HG02798 (cell line): ENCODE data around the gene NTPCR.

Experiments used
- ATAC-seq: cut with Tn5 transposase; IDR thresholded peaks from one replicate; pipeline ENCODE4 v1.9.1; 2021; ENCODE audit warnings: mild to moderate bottlenecking; ENCODE audit not compliant: unreplicated experiment, poor library complexity

NTPCR gene

GRCh38 chr1:233005156-233005555 is 54.7 kb downstream of the NTPCR start:
- ATAC-seq = no peak

GRCh38 chr1:233005703-233006102 is 55.3 kb downstream of the NTPCR start:
- ATAC-seq = no peak

- no peak for ATAC-seq
These were observed 55.7 kb downstream of the NTPCR start for GRCh38 chr1:233006108-233006507.

- ATAC-seq = no peak
These were observed 56.1 kb downstream of the NTPCR start for GRCh38 chr1:233006541-233006973.

GRCh38 chr1:233010146-233010545 is 59.7 kb downstream of the NTPCR start:
- ATAC-seq = no peak

GRCh38 chr1:233012021-233012420 is 61.6 kb downstream of the NTPCR start:
- ATAC-seq = no peak

- ATAC-seq = peak; percentile 75
These were observed 65.6 kb downstream of the NTPCR start for GRCh38 chr1:233015965-233016364.

- no peak for ATAC-seq
These were observed 66.4 kb downstream of the NTPCR start for GRCh38 chr1:233016798-233017197.

GRCh38 chr1:233019083-233019482 is 68.7 kb downstream of the NTPCR start:
- ATAC-seq = no peak

GRCh38 chr1:233019778-233020325 is 69.4 kb downstream of the NTPCR start:
- ATAC-seq = no peak

- no peak for ATAC-seq
These were observed 70.0 kb downstream of the NTPCR start for GRCh38 chr1:233020426-233020825.

- ATAC-seq = no peak
These were observed 71.8 kb downstream of the NTPCR start for GRCh38 chr1:233022246-233022645.

- ATAC-seq = no peak
These were observed 73.8 kb downstream of the NTPCR start for GRCh38 chr1:233024199-233024598.

GRCh38 chr1:233025157-233025556 is 74.7 kb downstream of the NTPCR start:
- ATAC-seq = no peak

GRCh38 chr1:233025567-233025966 is 75.2 kb downstream of the NTPCR start:
- no peak for ATAC-seq

GRCh38 chr1:233027046-233027445 is 76.6 kb downstream of the NTPCR start:
- ATAC-seq = no peak

GRCh38 chr1:233031521-233031920 is 81.1 kb downstream of the NTPCR start:
- ATAC-seq = no peak

- no peak for ATAC-seq
These were observed 82.5 kb downstream of the NTPCR start for GRCh38 chr1:233032916-233033315.

GRCh38 chr1:233033361-233033760 is 83.0 kb downstream of the NTPCR start:
- no peak for ATAC-seq
